ENCODE results near the gene MOAP1. TPM values are rescaled to one million over a fixed set of nuclear protein-coding genes. Genes with fewer than 3 reads are reported as not detected.

Gene MOAP1
- total RNA-seq, 1 experiment from 2014 or later: 9.3 TPM

- H3K27ac ChIP-seq: no peak overlapping the region
- intact Hi-C loops (cut with micrococcal nuclease; ENCODE audit: unreplicated experiment): no loop called here
- H3F3A ChIP-seq (ENCODE audit: insufficient read depth, low read depth): no peaks in the 10 kb centered on the region
- ChIA-PET POLR2A (ENCODE audit: unreplicated experiment) (no interaction called here), CTCF (no interaction called here)
- no peaks in the 10 kb centered on the region; the same call in 1 of the 2 replicates for H3K36me3 ChIP-seq (ENCODE audit: low read depth)
- H4K20me1 ChIP-seq (ENCODE audit: insufficient read depth): no peaks in the 10 kb centered on the region
- no peaks in the 10 kb centered on the region for H3K79me2 ChIP-seq (ENCODE audit: low read depth)
- DNase-seq: no peak
- TF ChIP-seq, protein P1, sequence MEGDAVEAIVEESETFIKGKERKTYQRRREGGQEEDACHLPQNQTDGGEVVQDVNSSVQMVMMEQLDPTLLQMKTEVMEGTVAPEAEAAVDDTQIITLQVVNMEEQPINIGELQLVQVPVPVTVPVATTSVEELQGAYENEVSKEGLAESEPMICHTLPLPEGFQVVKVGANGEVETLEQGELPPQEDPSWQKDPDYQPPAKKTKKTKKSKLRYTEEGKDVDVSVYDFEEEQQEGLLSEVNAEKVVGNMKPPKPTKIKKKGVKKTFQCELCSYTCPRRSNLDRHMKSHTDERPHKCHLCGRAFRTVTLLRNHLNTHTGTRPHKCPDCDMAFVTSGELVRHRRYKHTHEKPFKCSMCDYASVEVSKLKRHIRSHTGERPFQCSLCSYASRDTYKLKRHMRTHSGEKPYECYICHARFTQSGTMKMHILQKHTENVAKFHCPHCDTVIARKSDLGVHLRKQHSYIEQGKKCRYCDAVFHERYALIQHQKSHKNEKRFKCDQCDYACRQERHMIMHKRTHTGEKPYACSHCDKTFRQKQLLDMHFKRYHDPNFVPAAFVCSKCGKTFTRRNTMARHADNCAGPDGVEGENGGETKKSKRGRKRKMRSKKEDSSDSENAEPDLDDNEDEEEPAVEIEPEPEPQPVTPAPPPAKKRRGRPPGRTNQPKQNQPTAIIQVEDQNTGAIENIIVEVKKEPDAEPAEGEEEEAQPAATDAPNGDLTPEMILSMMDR (conservative IDR thresholded peaks at IDR 0.05): no peak
- no peak for TF ChIP-seq EZH2 (IDR thresholded peaks at IDR 0.05; ENCODE audit: low read depth)
- H3K4me1 ChIP-seq (replicated peaks; ENCODE audit: insufficient read depth): no peaks in the 10 kb centered on the region
- no TSS peak for BruUV-seq (replicated peaks)
- no peak overlapping the region for H3K4me2 ChIP-seq
- no peak overlapping the region for H2AFZ ChIP-seq
- no peaks in the 10 kb centered on the region for H3K9me3 ChIP-seq (ENCODE audit: insufficient read depth, low read depth)
- no peaks in the 10 kb centered on the region for H3K9me2 ChIP-seq (ENCODE audit: insufficient read depth)
- H3K27me3 ChIP-seq (ENCODE audit: insufficient read depth, low read depth): no peaks in the 10 kb centered on the region
- no peak overlapping the region for H3K4me3 ChIP-seq
These were observed 38.9 kb upstream of the MOAP1 start for GRCh38 chr14:93223565-93223964.

- Histone ChIP-seq H2AFZ (no peak overlapping the region), H3K27me3 (ENCODE audit: insufficient read depth, low read depth) (no peaks in the 10 kb centered on the region), H3K79me2 (ENCODE audit: low read depth) (no peaks in the 10 kb centered on the region), H3F3A (ENCODE audit: insufficient read depth, low read depth) (no peaks in the 10 kb centered on the region), H3K4me2 (no peak overlapping the region), H3K36me3 (ENCODE audit: low read depth) (no peaks in the 10 kb centered on the region; the same call in 1 of the 2 replicates), H3K9me2 (ENCODE audit: insufficient read depth) (no peaks in the 10 kb centered on the region), H3K4me3 (no peak overlapping the region), H3K9me3 (ENCODE audit: insufficient read depth, low read depth) (no peaks in the 10 kb centered on the region), H3K27ac (no peak overlapping the region), H4K20me1 (ENCODE audit: insufficient read depth) (no peaks in the 10 kb centered on the region), H3K4me1 (replicated peaks; ENCODE audit: insufficient read depth) (no peaks in the 10 kb centered on the region)
- BruUV-seq (replicated peaks): no TSS peak
- TF ChIP-seq, protein P1 (conservative IDR thresholded peaks at IDR 0.05): no peak
- TF ChIP-seq EZH2 (IDR thresholded peaks at IDR 0.05; ENCODE audit: low read depth): no peak
- POLR2A ChIA-PET (ENCODE audit: unreplicated experiment): no interaction called here
- intact Hi-C loops (cut with micrococcal nuclease; ENCODE audit: unreplicated experiment): no loop called here
- no peak for DNase-seq
- CTCF ChIA-PET: no interaction called here
These were observed 35.8 kb upstream of the MOAP1 start for GRCh38 chr14:93220509-93220908.

GRCh38 chr14:93219103-93219726 is 34.5 kb upstream of the MOAP1 start:
- no peaks in the 10 kb centered on the region for H4K20me1 ChIP-seq (ENCODE audit: insufficient read depth)
- no peaks in the 10 kb centered on the region for H3K9me2 ChIP-seq (ENCODE audit: insufficient read depth)
- H3K4me3 ChIP-seq: no peak overlapping the region
- peak in 1 of 2 experiments; percentile 65 for DNase-seq
- H3K4me1 ChIP-seq (replicated peaks; ENCODE audit: insufficient read depth): no peaks in the 10 kb centered on the region
- TF ChIP-seq EZH2 (IDR thresholded peaks at IDR 0.05; ENCODE audit: low read depth): no peak
- TF ChIP-seq, protein P1 (conservative IDR thresholded peaks at IDR 0.05): peak; percentile 73
- H3K36me3 ChIP-seq (ENCODE audit: low read depth): peaks cover 4% of the 10 kb centered on the region; the same call in 1 of the 2 replicates
- H3K27ac ChIP-seq: no peak overlapping the region
- H3K4me2 ChIP-seq: no peak overlapping the region
- H3F3A ChIP-seq (ENCODE audit: insufficient read depth, low read depth): no peaks in the 10 kb centered on the region
- H3K9me3 ChIP-seq (ENCODE audit: insufficient read depth, low read depth): no peaks in the 10 kb centered on the region
- no TSS peak for BruUV-seq (replicated peaks)
- intact Hi-C loops (cut with micrococcal nuclease; ENCODE audit: unreplicated experiment): no loop called here
- no peaks in the 10 kb centered on the region for H3K79me2 ChIP-seq (ENCODE audit: low read depth)
- CTCF ChIA-PET: interaction anchor here (0.6 to 0.7 kb wide), 2 partner anchors 64 to 225 kb away, joined by 4 to 5 read pairs; no protein-coding TSS in a partner anchor
- POLR2A ChIA-PET (ENCODE audit: unreplicated experiment): interaction anchor here (0.6 to 0.7 kb wide), 4 partner anchors 13 to 575 kb away, joined by 3 to 16 read pairs (median 10); partner anchors contain the start of genes GON7 and UBR7
- no peaks in the 10 kb centered on the region for H3K27me3 ChIP-seq (ENCODE audit: insufficient read depth, low read depth)
- no peak overlapping the region for H2AFZ ChIP-seq

All from PC-9 (cell line).